ENCODE results near the gene KCTD7. TPM values are rescaled to one million over a fixed set of nuclear protein-coding genes. Genes with fewer than 3 reads are reported as not detected.

The KCTD7 gene
- 7.3 and 7.7 TPM in 2 replicates for total RNA-seq (2016; rRNA removed; fragmentation: Illumina TruSeq; extraction: Trizol)
- total RNA-seq (2016; cell fraction: cytosol; rRNA removed; fragmentation: Illumina TruSeq; extraction: Trizol; ENCODE audit: low read depth): 2.4 and 3.2 TPM in 2 replicates
- 7.3 and 7.8 TPM in 2 replicates for total RNA-seq (2016; cell fraction: insoluble cytoplasmic fraction; rRNA removed; fragmentation: Illumina TruSeq; extraction: Trizol)
- total RNA-seq (2016; cell fraction: membrane; rRNA removed; fragmentation: Illumina TruSeq; extraction: Trizol): 6.7 and 7.6 TPM in 2 replicates
- total RNA-seq (2016; cell fraction: nucleus; rRNA removed; fragmentation: Illumina TruSeq; extraction: Trizol): 6.7 and 8.8 TPM in 2 replicates
- 13.5 and 17.3 TPM in 2 replicates for polyA plus RNA-seq (2011; rRNA removed)
- polyA plus RNA-seq (2011; cell fraction: cytosol; rRNA removed): 10.1 and 11.5 TPM in 2 replicates
- polyA plus RNA-seq (2011; cell fraction: nucleus; rRNA removed): 42.5 and 49.3 TPM in 2 replicates
- 7.8 and 8.2 TPM in 2 replicates for polyA plus RNA-seq (2012)
- 3.2 and 3.4 TPM in 2 replicates for polyA plus RNA-seq (2016; cell fraction: cytosol; fragmentation: Illumina TruSeq; extraction: Trizol; ENCODE audit: low read depth)
- 7.2 and 8.3 TPM in 2 replicates for polyA plus RNA-seq (2016; cell fraction: insoluble cytoplasmic fraction; fragmentation: Illumina TruSeq; extraction: Trizol; ENCODE audit: low read depth)
- 5.2 and 5.4 TPM in 2 replicates for polyA plus RNA-seq (2016; cell fraction: membrane; fragmentation: Illumina TruSeq; extraction: Trizol; ENCODE audit: low read depth)
- 13.1 and 16.6 TPM in 2 replicates for polyA plus RNA-seq (2016; cell fraction: nucleus; fragmentation: Illumina TruSeq; extraction: Trizol; ENCODE audit: insufficient read depth, low read depth)
- 18.1 and 37.2 TPM in 2 replicates for polyA minus RNA-seq (2011; rRNA and poly(A)+ RNA removed; ENCODE audit: low replicate concordance)
- 6.1 and 7.2 TPM in 2 replicates for polyA minus RNA-seq (2011; cell fraction: cytosol; rRNA and poly(A)+ RNA removed)
- 15.7 and 20.1 TPM in 2 replicates for polyA minus RNA-seq (2011; cell fraction: nucleus; rRNA and poly(A)+ RNA removed)
- Bru-seq, nascent RNA: percentile 71 among the genes with signal in this experiment
- BruChase-seq, experiment 1, labeled RNA remaining after a 6-hour chase: percentile 78 among the genes with signal in this experiment
- percentile 86 among the genes with signal in this experiment for BruChase-seq, experiment 2, labeled RNA remaining after a 2-hour chase
- long read RNA-seq, experiment 1, full-length matches to known transcripts: 5 of 5 reads
- long read RNA-seq, experiment 1, partial matches to known transcripts: 0 of 5 reads
- long read RNA-seq, experiment 1, other reads (novel, unspliced or antisense): 0 of 5 reads
- long read RNA-seq, experiment 2, full-length matches to known transcripts: 7 of 9 reads
- long read RNA-seq, experiment 2, partial matches to known transcripts: 1 of 9 reads
- long read RNA-seq, experiment 2, other reads (novel, unspliced or antisense): 1 of 9 reads

GRCh38 chr7:66628361-66629221 lies at the start of gene KCTD7:
TSS of gene KCTD7 (plus strand) at chr7:66628881. CDS start at chr7:66629065, 184 bp downstream.
- ChIA-PET POLR2A (interaction anchor here (0.6 to 3.5 kb wide), 15 partner anchors 9 to 1192 kb away, joined by 3 to 30 read pairs (median 3); partner anchors contain the start of gene RABGEF1), CTCF (ENCODE audit: low intra/inter-chr PET ratio, low total read pairs) (no interaction called here)
- H3K9ac ChIP-seq (ENCODE audit: insufficient read depth, low read depth, low read length): peak within 1 kb of the TSS; percentile 87
- peak within 1 kb of the TSS; percentile 87 for H3K27ac ChIP-seq (ENCODE audit: extremely low read length, insufficient read depth, low read length)
- H2AFZ ChIP-seq (ENCODE audit: low read length): no peak within 1 kb of the TSS
- H3K27me3 ChIP-seq (ENCODE audit: control insufficient read depth in 1 of 2, insufficient read depth in 2 of 2, low read length in 2 of 2): no peaks in the 10 kb centered on the region
- in situ Hi-C loops (cut with HindIII; ENCODE audit: extremely low pct_ligation_motif_present, low pct_unique_long_range_greater_than_20kb) (no loop called here), intact Hi-C loops (cut with micrococcal nuclease; ENCODE audit: unreplicated experiment) (loop anchor here (5.0 to 10.0 kb wide), 2 partner anchors 36 to 64 kb away; no protein-coding TSS in a partner anchor)
- peak; percentile 95 for ATAC-seq
- H3K79me2 ChIP-seq (ENCODE audit: insufficient read depth, low read length): no peaks in the 10 kb centered on the region
- no peak for FAIRE-seq
- BruUV-seq (replicated peaks): no TSS peak
- H3K9me3 ChIP-seq (ENCODE audit: low read length): no peaks in the 10 kb centered on the region
- peak; percentile 91 for DNase-seq (ENCODE audit: low spot score)
- no CpG with 5 or more reads among the region's 93 CpGs for whole genome bisulfite sequencing (ENCODE audit: low lambda C conversion rate)
- H3K4me2 ChIP-seq (ENCODE audit: low read depth, low read length): peak within 1 kb of the TSS; percentile 92
- peak within 1 kb of the TSS; percentile 69 to 95 (median 81) for H3K4me3 ChIP-seq (replicated peaks in 1 of 3; ENCODE audit: insufficient read depth in 1 of 3, low read depth in 2 of 3, low read length in 3 of 3)
- peaks cover 43% of the 10 kb centered on the region for H3K4me1 ChIP-seq (ENCODE audit: insufficient read depth, low read length)
- H3K36me3 ChIP-seq (replicated peaks in 1 of 2; ENCODE audit: control insufficient read depth in 1 of 2, insufficient read depth in 2 of 2, low read length in 2 of 2): peaks cover 0 to 3% of the 10 kb centered on the region in 2 experiments; a peak in 2 of 5 replicates
- no peaks in the 10 kb centered on the region for H4K20me1 ChIP-seq (ENCODE audit: insufficient read depth, low read length)
- TF ChIP-seq, protein P1, sequence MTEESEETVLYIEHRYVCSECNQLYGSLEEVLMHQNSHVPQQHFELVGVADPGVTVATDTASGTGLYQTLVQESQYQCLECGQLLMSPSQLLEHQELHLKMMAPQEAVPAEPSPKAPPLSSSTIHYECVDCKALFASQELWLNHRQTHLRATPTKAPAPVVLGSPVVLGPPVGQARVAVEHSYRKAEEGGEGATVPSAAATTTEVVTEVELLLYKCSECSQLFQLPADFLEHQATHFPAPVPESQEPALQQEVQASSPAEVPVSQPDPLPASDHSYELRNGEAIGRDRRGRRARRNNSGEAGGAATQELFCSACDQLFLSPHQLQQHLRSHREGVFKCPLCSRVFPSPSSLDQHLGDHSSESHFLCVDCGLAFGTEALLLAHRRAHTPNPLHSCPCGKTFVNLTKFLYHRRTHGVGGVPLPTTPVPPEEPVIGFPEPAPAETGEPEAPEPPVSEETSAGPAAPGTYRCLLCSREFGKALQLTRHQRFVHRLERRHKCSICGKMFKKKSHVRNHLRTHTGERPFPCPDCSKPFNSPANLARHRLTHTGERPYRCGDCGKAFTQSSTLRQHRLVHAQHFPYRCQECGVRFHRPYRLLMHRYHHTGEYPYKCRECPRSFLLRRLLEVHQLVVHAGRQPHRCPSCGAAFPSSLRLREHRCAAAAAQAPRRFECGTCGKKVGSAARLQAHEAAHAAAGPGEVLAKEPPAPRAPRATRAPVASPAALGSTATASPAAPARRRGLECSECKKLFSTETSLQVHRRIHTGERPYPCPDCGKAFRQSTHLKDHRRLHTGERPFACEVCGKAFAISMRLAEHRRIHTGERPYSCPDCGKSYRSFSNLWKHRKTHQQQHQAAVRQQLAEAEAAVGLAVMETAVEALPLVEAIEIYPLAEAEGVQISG (CRISPR knock-in tag; IDR thresholded peaks at IDR 0.05): peak; percentile 59
- TF ChIP-seq ZNF556 (CRISPR knock-in tag; IDR thresholded peaks at IDR 0.05; ENCODE audit: borderline replicate concordance) (peak; percentile 39; the same call in 1 of the 2 replicates), YEATS4 (CRISPR knock-in tag; IDR thresholded peaks at IDR 0.05; ENCODE audit: borderline replicate concordance) (peak; percentile 85; the same call in 1 of the 2 replicates), ZNF552 (CRISPR knock-in tag; IDR thresholded peaks at IDR 0.05; ENCODE audit: borderline replicate concordance) (no peak; the same call in 1 of the 2 replicates), ZNF782 (CRISPR knock-in tag; IDR thresholded peaks at IDR 0.05; ENCODE audit: borderline replicate concordance) (no peak), HINFP (CRISPR knock-in tag; IDR thresholded peaks at IDR 0.05; ENCODE audit: low read depth) (peak; percentile 63; the same call in 1 of the 2 replicates), ZC3H4 (CRISPR knock-in tag; IDR thresholded peaks at IDR 0.05; ENCODE audit: borderline replicate concordance) (no peak)
- TF ChIP-seq, protein P2, sequence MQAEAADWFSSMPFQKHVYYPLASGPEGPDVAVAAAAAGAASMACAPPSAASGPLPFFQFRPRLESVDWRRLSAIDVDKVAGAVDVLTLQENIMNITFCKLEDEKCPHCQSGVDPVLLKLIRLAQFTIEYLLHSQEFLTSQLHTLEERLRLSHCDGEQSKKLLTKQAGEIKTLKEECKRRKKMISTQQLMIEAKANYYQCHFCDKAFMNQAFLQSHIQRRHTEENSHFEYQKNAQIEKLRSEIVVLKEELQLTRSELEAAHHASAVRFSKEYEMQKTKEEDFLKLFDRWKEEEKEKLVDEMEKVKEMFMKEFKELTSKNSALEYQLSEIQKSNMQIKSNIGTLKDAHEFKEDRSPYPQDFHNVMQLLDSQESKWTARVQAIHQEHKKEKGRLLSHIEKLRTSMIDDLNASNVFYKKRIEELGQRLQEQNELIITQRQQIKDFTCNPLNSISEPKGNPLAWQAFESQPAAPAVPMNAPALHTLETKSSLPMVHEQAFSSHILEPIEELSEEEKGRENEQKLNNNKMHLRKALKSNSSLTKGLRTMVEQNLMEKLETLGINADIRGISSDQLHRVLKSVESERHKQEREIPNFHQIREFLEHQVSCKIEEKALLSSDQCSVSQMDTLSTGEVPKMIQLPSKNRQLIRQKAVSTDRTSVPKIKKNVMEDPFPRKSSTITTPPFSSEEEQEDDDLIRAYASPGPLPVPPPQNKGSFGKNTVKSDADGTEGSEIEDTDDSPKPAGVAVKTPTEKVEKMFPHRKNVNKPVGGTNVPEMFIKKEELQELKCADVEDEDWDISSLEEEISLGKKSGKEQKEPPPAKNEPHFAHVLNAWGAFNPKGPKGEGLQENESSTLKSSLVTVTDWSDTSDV (CRISPR knock-in tag; IDR thresholded peaks at IDR 0.05): peak; percentile 83

All from HepG2 (cell line).